K562 (cell line): ENCODE data around the gene SERTAD4. TPM values are rescaled to one million over a fixed set of nuclear protein-coding genes. Genes with fewer than 3 reads are reported as not detected.

Experiments used
- ATAC-seq: fragments of 200-7000 bp; cut with Tn5 transposase; 3 replicates; pipeline ENCODE4 v1.9.1; 2020; ENCODE audit warnings: moderate library complexity
- BruUV-seq: library from RNA; stranded (reverse); fragments of 400-500 nt; replicated peaks from 2 replicates; lab custom pipeline; 2021; lab: Mats Ljungman, UMichigan
- CTCF ChIA-PET: fragments of 300-600 bp; formaldehyde crosslinking; extraction: SDS; loops from one replicate; lab custom pipeline; 2021; ENCODE audit warnings: low intra/inter-chr PET ratio; lab: Yijun Ruan, JAX
- POLR2A ChIA-PET: fragments of 300-600, 350-650 bp; sonication (Branson Sonifier 250); formaldehyde crosslinking; extraction: SDS; loops from one replicate; lab custom pipeline; 2021; ENCODE audit warnings: antibody characterized with exemption, inconsistent platforms; lab: Yijun Ruan, JAX
- DNase-seq, 4 experiments: peaks; one replicate each; pipeline versions ENCODE4 v3.0.0 to v3.0.0-alpha.2; 2011 to 2018; ENCODE audit warnings: low spot score in 3 of 4, mixed read lengths in 3 of 4; ENCODE audit errors: extremely low read depth in 1 of 4
- FAIRE-seq: peaks from 2 replicates; lab custom pipeline; 2011; peaks lifted over from hg19 to GRCh38; lab: Jason Lieb, UNC
- H2AFZ ChIP-seq: 2 replicates; pipeline ENCODE4 v1.6.0; 2011; ENCODE audit warnings: low read depth, low read length, control low read depth, inconsistent platforms
- H3K27ac ChIP-seq: fragments of 200-600 bp; 3 replicates; pipeline ENCODE4 v1.8.0; 2011; ENCODE audit warnings: low read depth, mild to moderate bottlenecking, control low read depth, inconsistent platforms, low read length, moderate library complexity, mixed read lengths; ENCODE audit errors: extremely low read depth
- H3K27me3 ChIP-seq, 2 experiments: fragments of 300-600 bp in 1 of 2; 2 replicates in 1 of 2; 3 replicates in 1 of 2; pipeline versions ENCODE4 v1.6.0 to v1.8.0; 2011; ENCODE audit warnings: inconsistent platforms in 2 of 2, low read length in 2 of 2, mild to moderate bottlenecking in 1 of 2, mixed read lengths in 1 of 2, moderate library complexity in 1 of 2; ENCODE audit not compliant: control insufficient read depth in 2 of 2, insufficient read depth in 2 of 2
- H3K36me3 ChIP-seq: fragments of 300-600 bp; 3 replicates; pipeline ENCODE4 v1.8.0; 2011; ENCODE audit warnings: mild to moderate bottlenecking, low read length, inconsistent platforms; ENCODE audit not compliant: control insufficient read depth, insufficient read depth
- H3K4me1 ChIP-seq, 2 experiments: fragments of 200-600 bp in 1 of 2; replicated peaks in 1 of 2; 2 replicates in 1 of 2; 3 replicates in 1 of 2; pipeline versions ENCODE4 v1.5.1 to v1.8.0; 2011; ENCODE audit warnings: inconsistent platforms in 2 of 2, low read length in 2 of 2, mild to moderate bottlenecking in 1 of 2, mixed read lengths in 1 of 2, moderate library complexity in 1 of 2; ENCODE audit not compliant: control insufficient read depth in 2 of 2, insufficient read depth in 2 of 2
- H3K4me2 ChIP-seq: 2 replicates; pipeline ENCODE4 v1.6.1; 2011; ENCODE audit warnings: low read length, control low read depth, inconsistent platforms, mixed read lengths; ENCODE audit not compliant: insufficient read depth
- H3K4me3 ChIP-seq: fragments of 200-600 bp; sonication (generic), shearing (Covaris generic); 2 replicates; pipeline ENCODE4 v1.5.1; 2016; ENCODE audit warnings: control low read depth, inconsistent platforms
- H3K79me2 ChIP-seq: fragments of 200-600 bp; 3 replicates; pipeline ENCODE4 v1.8.0; 2011; ENCODE audit warnings: low read length, inconsistent platforms; ENCODE audit not compliant: control insufficient read depth, insufficient read depth
- H3K9ac ChIP-seq, 2 experiments: 2 replicates each; pipeline versions ENCODE4 v1.6.0 to v1.6.1; 2011; ENCODE audit warnings: low read depth in 2 of 2, low read length in 2 of 2, control low read depth in 1 of 2, inconsistent platforms in 1 of 2, mild to moderate bottlenecking in 1 of 2, mixed read lengths in 1 of 2; ENCODE audit not compliant: insufficient read depth in 1 of 2
- H3K9me1 ChIP-seq: one replicate; pipeline ENCODE4 v1.6.0; 2011; ENCODE audit warnings: inconsistent platforms, mild to moderate bottlenecking, low read length, moderate library complexity; ENCODE audit not compliant: control insufficient read depth, insufficient read depth
- H3K9me3 ChIP-seq: replicated peaks from 2 replicates; pipeline ENCODE4 v1.5.1; 2011; ENCODE audit warnings: low read depth, low read length, inconsistent platforms; ENCODE audit not compliant: control insufficient read depth, insufficient read depth
- H4K20me1 ChIP-seq: replicated peaks from 2 replicates; pipeline ENCODE4 v1.6.1; 2011; ENCODE audit warnings: low read length, inconsistent platforms, mixed read lengths; ENCODE audit not compliant: control insufficient read depth, insufficient read depth
- BHLHE40 ChIP-seq: IDR thresholded peaks from 2 replicates; pipeline ENCODE4 v1.6.1; 2011; ENCODE audit warnings: low read length, improper control_type of control experiment
- ELF4 ChIP-seq: fragments of 450-650 bp; formaldehyde crosslinking; IDR thresholded peaks from 2 replicates; pipeline ENCODE4 v1.4.0; 2022; ENCODE audit warnings: missing genetic modification characterization
- EP400 ChIP-seq: fragments of 450-650 bp; IDR thresholded peaks from 2 replicates; pipeline ENCODE4 v1.6.1; 2017; ENCODE audit warnings: antibody characterized with exemption, mild to moderate bottlenecking, moderate library complexity
- USF2 ChIP-seq: sonication (generic); formaldehyde crosslinking; IDR thresholded peaks from 2 replicates; pipeline ENCODE4 v1.5.0; 2020; ENCODE audit warnings: missing genetic modification reagents
- WGBS: fragments of 100-300 bp; shearing (Covaris generic); methylation state at CpG from one replicate; pipeline ENCODE4 v1.1.6; 2016; ENCODE audit warnings: low coverage, mixed read lengths; ENCODE audit not compliant: insufficient coverage; ENCODE audit errors: missing lambda C conversion rate; 5-methylcytosine and 5-hydroxymethylcytosine counted together
- in situ Hi-C: fragments of 300-500 bp; cut with MboI; formaldehyde crosslinking; loops from 4 replicates; pipeline ENCODE4 v1.15.0; 2018; ENCODE audit warnings: inconsistent platforms, mixed read lengths
- intact Hi-C: fragments of 100-400 bp; cut with micrococcal nuclease; formaldehyde crosslinking; loops from 2 replicates; pipeline ENCODE4 v1.14.2; 2022
- polyA plus RNA-seq, 8 experiments: library from polyadenylated mRNA; depleted of rRNA in 4 of 8; stranded (reverse) in 5 of 8; unstranded in 3 of 8; fragments of >200 nt; fragmentation: Nextera tagmentation in 2 of 8; fragmentation: Illumina TruSeq in 1 of 8; extraction: Ambion mirVana in 2 of 8; extraction: Trizol in 1 of 8; gene quantifications; 2 replicates each; pipeline versions ENCODE4 v1.2.1 to v1.2.3, GENCODE V29; 2011 to 2014; ENCODE audit warnings: inconsistent platforms in 1 of 8, missing spikeins in 1 of 8
- total RNA-seq, 7 experiments: library from RNA; depleted of rRNA in 6 of 7; stranded (reverse); fragments of >200 nt in 6 of 7; fragmentation: Illumina TruSeq in 2 of 7; extraction: Trizol in 2 of 7; gene quantifications; 2 replicates each; pipeline versions ENCODE4 v1.2.1 to v1.2.3, GENCODE V29; 2011 to 2021; ENCODE audit warnings: low replicate concordance in 1 of 7
- TF ChIP-seq, protein P1 (sequence below): fragments of 450-650 bp; formaldehyde crosslinking; IDR thresholded peaks from 2 replicates; pipeline ENCODE4 v1.4.0; 2020; ENCODE audit warnings: mild to moderate bottlenecking, mixed read lengths

The SERTAD4 gene
- total and polyA plus RNA-seq, 9 of the 15 experiments (the other 6 are each of a cell fraction or from before 2014, with no cell fraction given): not detected

GRCh38 chr1:210257698-210258529 is 25.3 kb downstream of the SERTAD4 start:
- no peaks in the 10 kb centered on the region for H3K79me2 ChIP-seq
- BruUV-seq: no TSS peak
- ChIA-PET POLR2A (interaction anchor here (1.9 kb wide), 1 partner anchor 13 kb away, joined by 6 read pairs; no protein-coding TSS in a partner anchor), CTCF (interaction anchor here (0.6 to 0.8 kb wide), 2 partner anchors 371 to 401 kb away, joined by 3 read pairs; no protein-coding TSS in a partner anchor)
- no peak for TF ChIP-seq EP400
- TF ChIP-seq, protein P1, sequence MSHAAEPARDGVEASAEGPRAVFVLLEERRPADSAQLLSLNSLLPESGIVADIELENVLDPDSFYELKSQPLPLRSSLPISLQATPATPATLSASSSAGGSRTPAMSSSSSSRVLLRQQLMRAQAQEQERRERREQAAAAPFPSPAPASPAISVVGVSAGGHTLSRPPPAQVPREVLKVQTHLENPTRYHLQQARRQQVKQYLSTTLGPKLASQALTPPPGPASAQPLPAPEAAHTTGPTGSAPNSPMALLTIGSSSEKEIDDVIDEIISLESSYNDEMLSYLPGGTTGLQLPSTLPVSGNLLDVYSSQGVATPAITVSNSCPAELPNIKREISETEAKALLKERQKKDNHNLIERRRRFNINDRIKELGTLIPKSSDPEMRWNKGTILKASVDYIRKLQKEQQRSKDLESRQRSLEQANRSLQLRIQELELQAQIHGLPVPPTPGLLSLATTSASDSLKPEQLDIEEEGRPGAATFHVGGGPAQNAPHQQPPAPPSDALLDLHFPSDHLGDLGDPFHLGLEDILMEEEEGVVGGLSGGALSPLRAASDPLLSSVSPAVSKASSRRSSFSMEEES (CRISPR knock-in tag): peak; percentile 31; the same call in 1 of the 2 replicates
- TF ChIP-seq ELF4 (CRISPR knock-in tag): no peak
- TF ChIP-seq USF2: 0 out of 2 replicates have a peak, but pooled peaks have one; percentile 19
- peak; percentile 43; the same call in 1 of the 2 replicates for TF ChIP-seq BHLHE40
- no peak overlapping the region for H3K27ac ChIP-seq
- intact Hi-C loops (no loop called here), in situ Hi-C loops (no loop called here)
- peaks cover 0 to 13% of the 10 kb centered on the region in 2 experiments; a peak in 2 of 5 replicates for H3K27me3 ChIP-seq
- H3K4me2 ChIP-seq: no peak overlapping the region
- H3K4me1 ChIP-seq: peaks cover 0 to 1% of the 10 kb centered on the region in 2 experiments; a peak in 1 of 5 replicates
- no peaks in the 10 kb centered on the region for H3K9me1 ChIP-seq
- FAIRE-seq (no peak), ATAC-seq (0 out of 3 replicates have a peak, but pooled peaks have one; percentile 45), DNase-seq (no peak)
- no peaks in the 10 kb centered on the region for H3K36me3 ChIP-seq
- no peaks in the 10 kb centered on the region for H3K9me3 ChIP-seq
- no peak overlapping the region for H2AFZ ChIP-seq
- no peaks in the 10 kb centered on the region for H4K20me1 ChIP-seq
- H3K9ac ChIP-seq: no peak overlapping the region
- H3K4me3 ChIP-seq: no peak overlapping the region
- WGBS: 0% methylated on average over 13 of the region's 13 CpGs
